Muscle of arm (tissue), 12 donors: ENCODE results near the gene SNRPE. TPM values are rescaled to one million over a fixed set of nuclear protein-coding genes. Genes with fewer than 3 reads are reported as not detected.

ENCODE experiments used
- polyA plus RNA-seq, 12 donors: library from polyadenylated mRNA; unstranded; fragments of 120-200 nt; gene quantifications; one replicate each; pipeline ENCODE4 v1.2.1, GENCODE V29; 2013; ENCODE audit not compliant: insufficient read length in 12 of 12

SNRPE gene
- polyA plus RNA-seq, 12 donors, result 88.9 to 232 (median 164) TPM; not detected in 1

Other genes with a start within 250 kb of the SNRPE start
- 100 to 1,000 TPM in 3 of 12 donors, 10 to 100 TPM in 8, not detected in 1; 72.6 to 135 (median 86.2) TPM for gene ATP2B4, start 234.8 kb upstream of the SNRPE start, polyA plus RNA-seq
- under 1 TPM in 9 of 12 donors, not detected in 3; 0.07 to 0.79 (median 0.24) TPM for gene LAX1, start 96.4 kb upstream of the SNRPE start, polyA plus RNA-seq
- gene ZBED6, start 66.0 kb upstream of the SNRPE start, polyA plus RNA-seq, result 10 to 100 TPM in 10 of 12 donors, 1 to 10 TPM in 1, not detected in 1; 5.2 to 20.8 (median 16.2) TPM
- 100 to 1,000 TPM in 5 of 12 donors, 10 to 100 TPM in 7; 75.3 to 164 (median 95.3) TPM for gene ZC3H11A, start 66.0 kb upstream of the SNRPE start, polyA plus RNA-seq
- gene SOX13, start 211.5 kb downstream of the SNRPE start, polyA plus RNA-seq, result 10 to 100 TPM in 11 of 12 donors, not detected in 1; 14.6 to 31.9 (median 19.4) TPM